WTC11 (cell line): ENCODE results near the gene GNL1. TPM values are rescaled to one million over a fixed set of nuclear protein-coding genes. Genes with fewer than 3 reads are reported as not detected.

Experiments
- ATAC-seq: fragments of 200-7000 bp; cut with Tn5 transposase; 2 replicates; pipeline ENCODE4 v1.10.0; 2021; ENCODE audit warnings: mild to moderate bottlenecking, moderate library complexity
- CTCF ChIA-PET: fragments of 300-600 bp; sonication (Branson Sonifier 250); formaldehyde crosslinking; loops from one replicate; lab custom pipeline; 2021; ENCODE audit warnings: antibody characterized with exemption; lab: Charles Lee
- POLR2A ChIA-PET: fragments of 350-600 bp; sonication (Branson Sonifier 250); formaldehyde crosslinking; loops from one replicate; lab custom pipeline; 2021; ENCODE audit warnings: antibody characterized with exemption; lab: Charles Lee
- DNase-seq: peaks from one replicate; pipeline ENCODE4 v3.0.0; 2021; ENCODE audit warnings: low spot score
- H3K27ac Mint-ChIP-seq: 2 replicates; pipeline ENCODE4 v1.8.0; 2021; ENCODE audit warnings: mixed read lengths
- H3K27me3 Mint-ChIP-seq: 2 replicates; pipeline ENCODE4 v1.8.0; 2021; ENCODE audit warnings: low read depth, mild to moderate bottlenecking, moderate library complexity, mixed read lengths
- H3K36me3 Mint-ChIP-seq: 2 replicates; pipeline ENCODE4 v1.8.0; 2021; ENCODE audit warnings: mixed read lengths
- H3K4me1 Mint-ChIP-seq: 2 replicates; pipeline ENCODE4 v1.8.0; 2022; ENCODE audit warnings: mixed read lengths
- H3K4me3 Mint-ChIP-seq: 2 replicates; pipeline ENCODE4 v1.8.0; 2021; ENCODE audit warnings: mild to moderate bottlenecking, moderate library complexity, mixed read lengths
- H3K9me3 Mint-ChIP-seq: 2 replicates; pipeline ENCODE4 v1.8.0; 2021; ENCODE audit warnings: mixed read lengths
- ETV6 ChIP-seq: sonication (generic); formaldehyde crosslinking; IDR thresholded peaks from 2 replicates; pipeline ENCODE4 v1.8.1; 2022; ENCODE audit warnings: mild to moderate bottlenecking, missing genetic modification reagents
- FOXK1 ChIP-seq: sonication (generic); formaldehyde crosslinking; IDR thresholded peaks from 2 replicates; pipeline ENCODE4 v1.8.0; 2022; ENCODE audit warnings: mild to moderate bottlenecking, moderate library complexity, missing genetic modification reagents
- HMGA2 ChIP-seq: fragments of 250-450 bp; sonication (Bioruptor Pico); IDR thresholded peaks from 2 replicates; pipeline ENCODE4 v1.4.0; 2021; ENCODE audit warnings: mild to moderate bottlenecking, moderate library complexity
- IRF2 ChIP-seq: sonication (generic); formaldehyde crosslinking; IDR thresholded peaks from 2 replicates; pipeline ENCODE4 v1.8.0; 2022; ENCODE audit warnings: low read depth, missing genetic modification reagents, borderline replicate concordance
- NFYB ChIP-seq: sonication (generic); formaldehyde crosslinking; conservative IDR thresholded peaks from 2 replicates; pipeline ENCODE4 v1.8.0; 2022; ENCODE audit warnings: low read depth, missing genetic modification reagents
- NR1H2 ChIP-seq: sonication (generic); formaldehyde crosslinking; IDR thresholded peaks from 2 replicates; pipeline ENCODE4 v1.9.0; 2021; ENCODE audit warnings: mild to moderate bottlenecking, moderate library complexity, missing genetic modification reagents
- NR3C1 ChIP-seq: sonication (generic); formaldehyde crosslinking; conservative IDR thresholded peaks from 2 replicates; pipeline ENCODE4 v1.8.1; 2023; ENCODE audit warnings: low read depth, mild to moderate bottlenecking, missing genetic modification reagents
- RELA ChIP-seq: sonication (generic); formaldehyde crosslinking; IDR thresholded peaks from 2 replicates; pipeline ENCODE4 v1.8.1; 2022; ENCODE audit warnings: missing genetic modification reagents, mild to moderate bottlenecking, borderline replicate concordance
- SMAD3 ChIP-seq: sonication (generic); formaldehyde crosslinking; IDR thresholded peaks from 2 replicates; pipeline ENCODE4 v1.8.0; 2022; ENCODE audit warnings: missing genetic modification reagents, mild to moderate bottlenecking, borderline replicate concordance
- TEAD4 ChIP-seq: sonication (generic); formaldehyde crosslinking; IDR thresholded peaks from 2 replicates; pipeline ENCODE4 v1.8.0; 2022; ENCODE audit warnings: mild to moderate bottlenecking, missing genetic modification reagents
- TP53 ChIP-seq: sonication (generic); formaldehyde crosslinking; IDR thresholded peaks from 2 replicates; pipeline ENCODE4 v1.8.1; 2023; ENCODE audit warnings: mild to moderate bottlenecking, missing genetic modification reagents
- ZNF121 ChIP-seq: sonication (generic); formaldehyde crosslinking; IDR thresholded peaks from 2 replicates; pipeline ENCODE4 v1.8.0; 2023; ENCODE audit warnings: missing genetic modification reagents
- ZNF263 ChIP-seq: sonication (generic); formaldehyde crosslinking; IDR thresholded peaks from 2 replicates; pipeline ENCODE4 v1.8.1; 2022; ENCODE audit warnings: low read depth, mild to moderate bottlenecking, moderate library complexity, missing genetic modification reagents
- ZNF396 ChIP-seq: fragments of 250-450 bp; sonication (Bioruptor Pico); IDR thresholded peaks from 2 replicates; pipeline ENCODE4 v1.8.0; 2021; ENCODE audit warnings: mild to moderate bottlenecking, moderate library complexity, borderline replicate concordance
- total RNA-seq: library from RNA; stranded (reverse); gene quantifications from 3 replicates; pipeline ENCODE4 v1.2.3, GENCODE V29; 2021
- TF ChIP-seq, protein P1 (sequence below): sonication (generic); formaldehyde crosslinking; IDR thresholded peaks from 2 replicates; pipeline ENCODE4 v1.8.1; 2022; ENCODE audit warnings: mild to moderate bottlenecking, moderate library complexity, missing genetic modification reagents
- TF ChIP-seq, protein P2 (sequence below): fragments of 250-450 bp; sonication (Bioruptor Pico); IDR thresholded peaks from 2 replicates; pipeline ENCODE4 v1.9.0; 2021; ENCODE audit warnings: moderate library complexity, mild to moderate bottlenecking, inconsistent platforms, borderline replicate concordance
- TF ChIP-seq, protein P3 (sequence below): sonication (generic); formaldehyde crosslinking; IDR thresholded peaks from 2 replicates; pipeline ENCODE4 v1.8.0; 2022; ENCODE audit warnings: mild to moderate bottlenecking, missing genetic modification reagents
- TF ChIP-seq, protein P4 (sequence below): sonication (generic); formaldehyde crosslinking; IDR thresholded peaks from 2 replicates; pipeline ENCODE4 v1.8.1; 2023; ENCODE audit warnings: mild to moderate bottlenecking, missing genetic modification reagents
- TF ChIP-seq, protein P5 (sequence below): sonication (generic); formaldehyde crosslinking; IDR thresholded peaks from 2 replicates; pipeline ENCODE4 v1.8.0; 2023; ENCODE audit warnings: missing genetic modification reagents
- TF ChIP-seq, protein P6 (sequence below): sonication (generic); formaldehyde crosslinking; IDR thresholded peaks from 2 replicates; pipeline ENCODE4 v1.8.0; 2022; ENCODE audit warnings: mild to moderate bottlenecking, missing genetic modification reagents
- TF ChIP-seq, protein P7 (sequence below): sonication (generic); formaldehyde crosslinking; IDR thresholded peaks from 2 replicates; pipeline ENCODE4 v1.8.1; 2023; ENCODE audit warnings: mild to moderate bottlenecking, missing genetic modification reagents, moderate library complexity
- TF ChIP-seq, protein P8 (sequence below): fragments of 250-450 bp; sonication (Bioruptor Pico); IDR thresholded peaks from 2 replicates; pipeline ENCODE4 v2.1.2; 2022; ENCODE audit warnings: mild to moderate bottlenecking, moderate library complexity

The GNL1 gene
- total RNA-seq, 1 experiment from 2014 or later: 85.7 TPM

DNA sequence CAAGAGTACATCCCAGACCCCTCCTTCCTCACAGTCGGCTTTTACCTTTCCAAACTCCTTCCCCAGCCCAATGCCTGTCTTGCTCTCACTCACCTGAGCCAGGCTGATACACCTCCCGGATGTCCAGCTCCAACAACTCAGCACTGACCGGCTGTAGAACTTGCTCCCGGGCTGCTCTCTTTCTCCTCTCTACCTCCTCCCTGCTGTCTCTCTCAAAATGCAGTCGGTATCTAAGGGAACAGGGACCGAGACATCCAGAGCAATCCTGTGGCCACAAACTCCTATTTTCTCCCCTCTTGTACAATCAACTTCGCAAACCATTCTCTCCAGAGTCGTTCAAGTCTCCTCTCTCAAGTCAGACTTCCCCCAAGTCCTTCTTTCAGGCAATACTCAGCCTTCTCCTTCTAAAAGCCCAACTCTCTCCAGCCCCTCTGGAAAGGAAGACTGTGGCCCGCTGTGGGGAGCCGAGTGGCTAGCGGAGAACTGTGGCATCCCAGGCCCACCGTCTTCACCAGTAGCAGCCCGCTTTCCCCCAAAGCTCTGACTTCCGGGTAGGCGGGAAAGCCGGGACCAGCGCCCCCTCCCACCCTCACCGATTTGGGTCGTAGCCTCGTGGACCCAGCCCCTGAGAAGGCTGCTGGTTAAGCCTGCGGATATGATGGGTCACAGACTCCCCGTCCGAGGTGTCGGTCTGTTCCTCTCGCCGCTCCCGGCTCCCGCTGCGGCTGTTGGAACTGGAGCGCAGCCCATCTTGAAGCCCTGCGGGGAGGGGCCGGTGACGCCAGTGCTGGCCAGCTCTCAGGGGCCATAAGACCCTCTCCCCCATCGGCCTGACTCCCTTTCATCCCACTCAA is 1.1 kb downstream of the GNL1 start:
- Mint-ChIP-seq H3K4me3 (peak overlapping the region; percentile 92), H3K27me3 (no peaks in the 10 kb centered on the region), H3K36me3 (peaks cover 46% of the 10 kb centered on the region), H3K4me1 (peaks cover 20% of the 10 kb centered on the region), H3K9me3 (no peaks in the 10 kb centered on the region), H3K27ac (peak overlapping the region; percentile 69)
- ChIA-PET CTCF (interaction anchor here (0.6 to 3.4 kb wide), 12 partner anchors 10 to 1030 kb away, joined by 3 to 38 read pairs (median 4); partner anchors contain the start of gene ABCF1), POLR2A (interaction anchor here (1.0 to 1.4 kb wide), 2 partner anchors 16 to 39 kb away, joined by 5 to 7 read pairs; partner anchors contain the start of gene ABCF1)
- ATAC-seq (peak; percentile 12), DNase-seq (peak; percentile 61)
- TF ChIP-seq NFYB (CRISPR knock-in tag) (no peak), ZNF121 (CRISPR knock-in tag) (no peak), TP53 (no peak), TEAD4 (no peak), RELA (CRISPR knock-in tag) (no peak), FOXK1 (no peak), HMGA2 (CRISPR knock-in tag) (no peak), ETV6 (CRISPR knock-in tag) (peak; percentile 73; the same call in 1 of the 2 replicates), NR1H2 (CRISPR knock-in tag) (no peak), ZNF396 (CRISPR knock-in tag) (no peak), NR3C1 (no peak), SMAD3 (no peak)
- TF ChIP-seq, protein P1, sequence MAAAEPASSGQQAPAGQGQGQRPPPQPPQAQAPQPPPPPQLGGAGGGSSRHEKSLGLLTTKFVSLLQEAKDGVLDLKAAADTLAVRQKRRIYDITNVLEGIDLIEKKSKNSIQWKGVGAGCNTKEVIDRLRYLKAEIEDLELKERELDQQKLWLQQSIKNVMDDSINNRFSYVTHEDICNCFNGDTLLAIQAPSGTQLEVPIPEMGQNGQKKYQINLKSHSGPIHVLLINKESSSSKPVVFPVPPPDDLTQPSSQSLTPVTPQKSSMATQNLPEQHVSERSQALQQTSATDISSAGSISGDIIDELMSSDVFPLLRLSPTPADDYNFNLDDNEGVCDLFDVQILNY (CRISPR knock-in tag): no peak
- TF ChIP-seq, protein P2, sequence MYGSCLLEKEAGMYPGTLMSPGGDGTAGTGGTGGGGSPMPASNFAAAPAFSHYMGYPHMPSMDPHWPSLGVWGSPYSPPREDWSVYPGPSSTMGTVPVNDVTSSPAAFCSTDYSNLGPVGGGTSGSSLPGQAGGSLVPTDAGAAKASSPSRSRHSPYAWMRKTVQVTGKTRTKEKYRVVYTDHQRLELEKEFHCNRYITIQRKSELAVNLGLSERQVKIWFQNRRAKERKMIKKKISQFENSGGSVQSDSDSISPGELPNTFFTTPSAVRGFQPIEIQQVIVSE (CRISPR knock-in tag): no peak
- TF ChIP-seq, protein P3, sequence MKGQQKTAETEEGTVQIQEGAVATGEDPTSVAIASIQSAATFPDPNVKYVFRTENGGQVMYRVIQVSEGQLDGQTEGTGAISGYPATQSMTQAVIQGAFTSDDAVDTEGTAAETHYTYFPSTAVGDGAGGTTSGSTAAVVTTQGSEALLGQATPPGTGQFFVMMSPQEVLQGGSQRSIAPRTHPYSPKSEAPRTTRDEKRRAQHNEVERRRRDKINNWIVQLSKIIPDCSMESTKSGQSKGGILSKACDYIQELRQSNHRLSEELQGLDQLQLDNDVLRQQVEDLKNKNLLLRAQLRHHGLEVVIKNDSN (CRISPR knock-in tag): no peak
- TF ChIP-seq, protein P4, sequence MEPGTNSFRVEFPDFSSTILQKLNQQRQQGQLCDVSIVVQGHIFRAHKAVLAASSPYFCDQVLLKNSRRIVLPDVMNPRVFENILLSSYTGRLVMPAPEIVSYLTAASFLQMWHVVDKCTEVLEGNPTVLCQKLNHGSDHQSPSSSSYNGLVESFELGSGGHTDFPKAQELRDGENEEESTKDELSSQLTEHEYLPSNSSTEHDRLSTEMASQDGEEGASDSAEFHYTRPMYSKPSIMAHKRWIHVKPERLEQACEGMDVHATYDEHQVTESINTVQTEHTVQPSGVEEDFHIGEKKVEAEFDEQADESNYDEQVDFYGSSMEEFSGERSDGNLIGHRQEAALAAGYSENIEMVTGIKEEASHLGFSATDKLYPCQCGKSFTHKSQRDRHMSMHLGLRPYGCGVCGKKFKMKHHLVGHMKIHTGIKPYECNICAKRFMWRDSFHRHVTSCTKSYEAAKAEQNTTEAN (CRISPR knock-in tag): no peak
- TF ChIP-seq, protein P5, sequence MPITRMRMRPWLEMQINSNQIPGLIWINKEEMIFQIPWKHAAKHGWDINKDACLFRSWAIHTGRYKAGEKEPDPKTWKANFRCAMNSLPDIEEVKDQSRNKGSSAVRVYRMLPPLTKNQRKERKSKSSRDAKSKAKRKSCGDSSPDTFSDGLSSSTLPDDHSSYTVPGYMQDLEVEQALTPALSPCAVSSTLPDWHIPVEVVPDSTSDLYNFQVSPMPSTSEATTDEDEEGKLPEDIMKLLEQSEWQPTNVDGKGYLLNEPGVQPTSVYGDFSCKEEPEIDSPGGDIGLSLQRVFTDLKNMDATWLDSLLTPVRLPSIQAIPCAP: 0 out of 2 replicates have a peak, but pooled peaks have one; percentile 31
- TF ChIP-seq, protein P6, sequence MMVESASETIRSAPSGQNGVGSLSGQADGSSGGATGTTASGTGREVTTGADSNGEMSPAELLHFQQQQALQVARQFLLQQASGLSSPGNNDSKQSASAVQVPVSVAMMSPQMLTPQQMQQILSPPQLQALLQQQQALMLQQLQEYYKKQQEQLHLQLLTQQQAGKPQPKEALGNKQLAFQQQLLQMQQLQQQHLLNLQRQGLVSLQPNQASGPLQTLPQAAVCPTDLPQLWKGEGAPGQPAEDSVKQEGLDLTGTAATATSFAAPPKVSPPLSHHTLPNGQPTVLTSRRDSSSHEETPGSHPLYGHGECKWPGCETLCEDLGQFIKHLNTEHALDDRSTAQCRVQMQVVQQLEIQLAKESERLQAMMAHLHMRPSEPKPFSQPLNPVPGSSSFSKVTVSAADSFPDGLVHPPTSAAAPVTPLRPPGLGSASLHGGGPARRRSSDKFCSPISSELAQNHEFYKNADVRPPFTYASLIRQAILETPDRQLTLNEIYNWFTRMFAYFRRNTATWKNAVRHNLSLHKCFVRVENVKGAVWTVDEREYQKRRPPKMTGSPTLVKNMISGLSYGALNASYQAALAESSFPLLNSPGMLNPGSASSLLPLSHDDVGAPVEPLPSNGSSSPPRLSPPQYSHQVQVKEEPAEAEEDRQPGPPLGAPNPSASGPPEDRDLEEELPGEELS (CRISPR knock-in tag): 0 out of 2 replicates have a peak, but pooled peaks have one; percentile 12

DNA sequence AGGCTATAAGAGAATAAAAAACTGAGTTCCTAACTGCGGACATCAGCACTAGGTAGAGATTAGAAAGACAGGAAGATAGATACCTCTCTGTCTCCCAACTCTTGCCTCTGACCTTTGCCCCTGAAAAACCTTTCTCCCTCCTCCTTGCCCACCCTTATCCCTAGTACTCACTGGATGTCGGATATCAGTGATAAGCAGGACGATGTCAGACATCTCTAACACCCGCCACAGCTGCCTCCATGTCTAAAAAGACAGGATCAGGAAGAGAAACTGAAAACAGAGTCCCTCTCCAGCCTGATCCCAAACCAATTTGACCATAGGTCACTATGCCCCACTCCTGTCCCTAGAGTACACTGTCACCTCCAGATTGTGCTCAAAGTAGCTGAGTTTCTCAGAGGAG is 1.9 kb downstream of the GNL1 start:
- peaks cover 20% of the 10 kb centered on the region for H3K4me1 Mint-ChIP-seq
- peak overlapping the region; percentile 92 for H3K4me3 Mint-ChIP-seq
- no peaks in the 10 kb centered on the region for H3K27me3 Mint-ChIP-seq
- H3K9me3 Mint-ChIP-seq: no peaks in the 10 kb centered on the region
- peaks cover 49% of the 10 kb centered on the region for H3K36me3 Mint-ChIP-seq
- POLR2A ChIA-PET: no interaction called here
- H3K27ac Mint-ChIP-seq: no peak overlapping the region
- CTCF ChIA-PET: interaction anchor here (0.9 to 3.4 kb wide), 5 partner anchors 9 to 176 kb away, joined by 3 to 38 read pairs (median 13); no protein-coding TSS in a partner anchor
- DNase-seq: no peak
- ATAC-seq: no peak
- TF ChIP-seq IRF2 (CRISPR knock-in tag): no peak
- no peak for TF ChIP-seq ZNF263
- TF ChIP-seq, protein P7, sequence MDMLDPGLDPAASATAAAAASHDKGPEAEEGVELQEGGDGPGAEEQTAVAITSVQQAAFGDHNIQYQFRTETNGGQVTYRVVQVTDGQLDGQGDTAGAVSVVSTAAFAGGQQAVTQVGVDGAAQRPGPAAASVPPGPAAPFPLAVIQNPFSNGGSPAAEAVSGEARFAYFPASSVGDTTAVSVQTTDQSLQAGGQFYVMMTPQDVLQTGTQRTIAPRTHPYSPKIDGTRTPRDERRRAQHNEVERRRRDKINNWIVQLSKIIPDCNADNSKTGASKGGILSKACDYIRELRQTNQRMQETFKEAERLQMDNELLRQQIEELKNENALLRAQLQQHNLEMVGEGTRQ (CRISPR knock-in tag): no peak
- TF ChIP-seq, protein P8, sequence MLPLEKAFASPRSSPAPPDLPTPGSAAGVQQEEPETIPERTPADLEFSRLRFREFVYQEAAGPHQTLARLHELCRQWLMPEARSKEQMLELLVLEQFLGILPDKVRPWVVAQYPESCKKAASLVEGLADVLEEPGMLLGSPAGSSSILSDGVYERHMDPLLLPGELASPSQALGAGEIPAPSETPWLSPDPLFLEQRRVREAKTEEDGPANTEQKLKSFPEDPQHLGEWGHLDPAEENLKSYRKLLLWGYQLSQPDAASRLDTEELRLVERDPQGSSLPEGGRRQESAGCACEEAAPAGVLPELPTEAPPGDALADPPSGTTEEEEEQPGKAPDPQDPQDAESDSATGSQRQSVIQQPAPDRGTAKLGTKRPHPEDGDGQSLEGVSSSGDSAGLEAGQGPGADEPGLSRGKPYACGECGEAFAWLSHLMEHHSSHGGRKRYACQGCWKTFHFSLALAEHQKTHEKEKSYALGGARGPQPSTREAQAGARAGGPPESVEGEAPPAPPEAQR (CRISPR knock-in tag): no peak
- TF ChIP-seq, protein P4 (CRISPR knock-in tag): no peak
